Psoas muscle (tissue), 8 donors: ENCODE data around the gene CDH1. TPM values are rescaled to one million over a fixed set of nuclear protein-coding genes. Genes with fewer than 3 reads are reported as not detected.

Experiments
- ATAC-seq, 4 donors: fragments of 200-7000 bp; cut with Tn5 transposase; one replicate each; pipeline ENCODE4 v1.9.1; 2020; ENCODE audit warnings: moderate library complexity in 3 of 4, mild to moderate bottlenecking in 2 of 4
- DNase-seq, 2 donors: peaks; one replicate each; pipeline ENCODE4 v3.0.0-alpha.2; 2020
- H3K27ac ChIP-seq: fragments of 200-600 bp; one replicate; pipeline ENCODE4 v1.8.0; 2022
- H3K27me3 ChIP-seq, 3 donors: fragments of 200-600 bp in 1 of 3; one replicate each; pipeline versions ENCODE4 v1.6.1 to v1.8.0; 2013 to 2022; ENCODE audit warnings: low read length in 2 of 3, mild to moderate bottlenecking in 2 of 3, moderate library complexity in 1 of 3; ENCODE audit not compliant: insufficient read depth in 3 of 3
- H3K36me3 ChIP-seq, 2 donors: fragments of 200-600 bp in 1 of 2; one replicate each; pipeline versions ENCODE4 v1.6.1 to v1.8.0; 2013 to 2022; ENCODE audit warnings: low read depth in 1 of 2, mild to moderate bottlenecking in 1 of 2, moderate library complexity in 1 of 2; ENCODE audit not compliant: insufficient read depth in 1 of 2
- H3K4me1 ChIP-seq: fragments of 200-600 bp; one replicate; pipeline ENCODE4 v1.8.0; 2022
- H3K4me3 ChIP-seq: fragments of 200-600 bp; one replicate; pipeline ENCODE4 v1.8.0; 2022; ENCODE audit warnings: mild to moderate bottlenecking
- H3K9me3 ChIP-seq: fragments of 200-600 bp; one replicate; pipeline ENCODE4 v1.8.0; 2022
- WGBS, 3 donors: extraction: QIAGEN DNeasy Blood & Tissue Kit; methylation state at CpG; one replicate each; pipeline versions ENCODE4 v1.1.6 to v1.1.7; 2013; 5-methylcytosine and 5-hydroxymethylcytosine counted together
- intact Hi-C, 2 donors: fragments of 100-400 bp; cut with DNase I; formaldehyde crosslinking; loops; one replicate each; pipeline versions ENCODE4 v1.11.0 to v1.14.2; 2022
- polyA plus RNA-seq, 3 donors: library from polyadenylated mRNA; stranded (reverse); fragments of 200-250 nt; gene quantifications; one replicate each; pipeline ENCODE4 v1.2.3, GENCODE V29; 2013
- total RNA-seq, 4 donors: library from RNA; stranded (reverse); fragmentation: NEBNext Ultra II Directional in 2 of 4; extraction: Animal tissue kit (Norgen Biotek cat#: 25700) in 2 of 4; gene quantifications; one replicate each; pipeline versions ENCODE4 v1.2.1 to v1.2.4, GENCODE V29; 2021 to 2023
- TF ChIP-seq, protein P1 (sequence below): fragments of 200-600 bp; IDR thresholded peaks from one replicate; pipeline ENCODE4 v1.8.0; 2022; ENCODE audit warnings: antibody characterized with exemption
- donor health status: healthy with polysubstance abuse.
- donor health status: DM: no; HTN: no; CAD: no; lungs with moderate emphysema.
- donor health status: Bipolar disorder and iron deficiency.
- donor health status: healthy.
- donor health status: DM: yes; HTN: yes; CAD: no.
- donor health status: DM: no; HTN: no; CAD: no.
- donor health status: DM: no; HTN: no; CAD: no.
- donor health status: DM: yes; HTN: yes; CAD: no.

Gene CDH1
- total and polyA plus RNA-seq, 7 donors, result 0.04 to 0.63 (median 0.09) TPM; not detected in 2

DNA sequence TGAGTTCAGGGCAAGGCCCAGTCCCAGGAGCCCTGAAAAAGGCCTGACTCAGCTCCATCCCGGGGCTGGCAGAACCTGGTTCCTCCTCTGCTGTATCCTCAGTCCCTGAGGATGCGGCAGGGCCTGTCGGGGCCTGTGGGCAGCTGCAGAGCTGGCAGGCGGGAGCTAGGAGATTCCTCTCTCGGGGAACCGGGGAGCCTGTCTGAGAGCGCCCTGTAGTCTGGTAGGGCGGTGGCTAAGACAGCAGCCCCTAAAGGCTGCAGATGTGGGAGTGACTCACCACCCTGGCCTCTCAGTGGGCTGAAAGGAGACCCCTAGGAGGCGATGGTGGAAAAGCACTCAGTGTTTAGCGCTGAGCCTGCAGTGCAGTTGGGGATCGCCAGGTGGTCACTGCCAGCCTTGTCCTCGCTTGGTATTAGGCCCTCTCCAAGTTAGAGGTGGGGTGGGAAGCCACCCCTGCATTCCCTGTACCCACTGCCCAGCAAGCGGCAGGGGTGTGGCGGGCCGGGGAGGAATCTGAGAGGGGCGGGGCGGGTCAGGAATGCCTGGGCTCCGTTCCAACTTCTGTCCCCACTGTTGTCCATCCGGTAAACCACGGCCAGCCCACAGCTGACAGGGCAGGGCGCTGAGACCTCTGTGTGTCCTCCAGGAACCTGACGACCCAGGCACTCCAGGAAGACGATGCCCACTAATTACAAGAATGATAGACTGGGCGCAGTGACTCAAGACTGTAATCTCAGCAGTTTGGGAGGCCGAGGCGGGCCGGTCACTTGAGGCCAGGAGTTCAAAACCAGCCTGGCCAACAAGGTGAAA lies 29.5 kb upstream of the CDH1 start:
- Histone ChIP-seq H3K27me3 (peaks cover 0 to 2% (median 0%) of the 10 kb centered on the region in 3 donors), H3K9me3 (no peaks in the 10 kb centered on the region), H3K4me1 (no peaks in the 10 kb centered on the region), H3K36me3 (no peaks in the 10 kb centered on the region), H3K27ac (no peak overlapping the region), H3K4me3 (no peak overlapping the region)
- WGBS, 3 donors, result 37 to 39% (median 39%) methylated on average over 27 of the region's 27 CpGs
- DNase-seq (no peak), ATAC-seq (no peak)
- intact Hi-C loops, result no loop called here
- TF ChIP-seq, protein P1, sequence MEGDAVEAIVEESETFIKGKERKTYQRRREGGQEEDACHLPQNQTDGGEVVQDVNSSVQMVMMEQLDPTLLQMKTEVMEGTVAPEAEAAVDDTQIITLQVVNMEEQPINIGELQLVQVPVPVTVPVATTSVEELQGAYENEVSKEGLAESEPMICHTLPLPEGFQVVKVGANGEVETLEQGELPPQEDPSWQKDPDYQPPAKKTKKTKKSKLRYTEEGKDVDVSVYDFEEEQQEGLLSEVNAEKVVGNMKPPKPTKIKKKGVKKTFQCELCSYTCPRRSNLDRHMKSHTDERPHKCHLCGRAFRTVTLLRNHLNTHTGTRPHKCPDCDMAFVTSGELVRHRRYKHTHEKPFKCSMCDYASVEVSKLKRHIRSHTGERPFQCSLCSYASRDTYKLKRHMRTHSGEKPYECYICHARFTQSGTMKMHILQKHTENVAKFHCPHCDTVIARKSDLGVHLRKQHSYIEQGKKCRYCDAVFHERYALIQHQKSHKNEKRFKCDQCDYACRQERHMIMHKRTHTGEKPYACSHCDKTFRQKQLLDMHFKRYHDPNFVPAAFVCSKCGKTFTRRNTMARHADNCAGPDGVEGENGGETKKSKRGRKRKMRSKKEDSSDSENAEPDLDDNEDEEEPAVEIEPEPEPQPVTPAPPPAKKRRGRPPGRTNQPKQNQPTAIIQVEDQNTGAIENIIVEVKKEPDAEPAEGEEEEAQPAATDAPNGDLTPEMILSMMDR, result no peak

DNA sequence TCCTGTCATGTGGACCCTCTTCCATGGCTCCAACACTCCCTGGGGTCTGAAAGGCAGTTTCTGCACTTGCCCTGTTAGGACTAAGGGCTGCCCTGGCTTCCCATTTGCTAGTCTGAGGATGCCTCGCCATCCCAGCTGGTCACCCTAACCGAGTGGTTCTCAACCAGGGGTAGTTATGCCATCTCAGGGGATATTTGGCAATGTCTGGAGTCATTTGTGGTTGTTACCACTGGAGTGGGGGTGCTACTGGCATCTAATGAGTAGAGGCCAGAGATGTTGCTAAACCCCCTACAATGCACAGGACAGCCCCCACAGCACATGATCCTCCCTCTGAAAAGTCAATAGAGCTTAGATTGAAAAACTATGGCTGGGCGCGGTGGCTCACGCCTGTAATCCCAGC lies 26.9 kb upstream of the CDH1 start:
- peaks cover 0 to 11% (median 5%) of the 10 kb centered on the region in 3 donors for H3K27me3 ChIP-seq
- no peaks in the 10 kb centered on the region for H3K4me1 ChIP-seq
- 86 to 89% (median 87%) methylated on average over 5 of the region's 5 CpGs for WGBS, 3 donors
- TF ChIP-seq, protein P1, result no peak
- H3K9me3 ChIP-seq, result no peaks in the 10 kb centered on the region
- no peak for ATAC-seq
- no peak overlapping the region for H3K4me3 ChIP-seq
- no peaks in the 10 kb centered on the region for H3K36me3 ChIP-seq
- no peak for DNase-seq
- intact Hi-C loops, result no loop called here
- H3K27ac ChIP-seq, result no peak overlapping the region

DNA sequence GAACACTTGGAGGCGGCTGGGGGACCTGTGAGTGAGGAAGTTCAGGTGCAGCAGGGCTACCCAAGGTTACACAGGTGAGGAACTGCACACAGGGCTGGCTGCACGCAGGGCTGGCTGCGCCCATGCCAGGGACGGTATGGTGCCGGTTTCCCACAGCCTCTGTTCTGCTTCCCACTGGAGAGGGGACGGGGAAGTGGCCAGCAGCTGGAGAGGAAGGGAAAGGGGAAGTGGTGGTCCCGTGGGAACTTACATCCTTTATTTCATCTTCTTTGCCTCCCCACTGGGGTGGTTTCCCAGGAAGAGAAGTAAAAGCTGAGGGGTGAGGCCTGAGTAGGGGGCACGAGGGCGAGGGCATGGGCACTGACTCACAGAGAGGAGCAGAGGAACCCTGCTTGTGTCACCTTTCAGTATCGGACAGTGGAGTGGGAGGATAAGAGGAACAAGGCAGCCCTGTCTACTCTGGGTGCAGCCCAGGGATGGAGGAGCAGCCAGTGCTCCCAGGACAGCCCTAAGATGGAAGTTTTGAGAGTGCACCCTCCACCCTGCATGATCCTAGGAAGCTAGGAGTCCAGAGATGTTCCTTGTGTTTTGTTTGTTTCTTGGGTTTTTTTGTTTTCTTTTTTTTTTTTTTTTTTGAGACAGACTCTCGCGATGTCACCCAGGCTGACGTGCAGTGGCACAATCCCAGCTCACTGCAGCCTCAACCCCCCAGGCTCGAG lies 25.5 kb upstream of the CDH1 start:
- H3K36me3 ChIP-seq, result no peaks in the 10 kb centered on the region
- no peaks in the 10 kb centered on the region for H3K4me1 ChIP-seq
- no peak for DNase-seq
- 47 to 54% (median 52%) methylated on average over 13 to 14 of the region's 14 CpGs for WGBS, 3 donors
- no peak overlapping the region for H3K27ac ChIP-seq
- intact Hi-C loops, result no loop called here
- no peaks in the 10 kb centered on the region for H3K9me3 ChIP-seq
- H3K27me3 ChIP-seq, result peaks cover 0 to 11% (median 5%) of the 10 kb centered on the region in 3 donors
- no peak for ATAC-seq
- H3K4me3 ChIP-seq, result no peak overlapping the region
- TF ChIP-seq, protein P1, result no peak

DNA sequence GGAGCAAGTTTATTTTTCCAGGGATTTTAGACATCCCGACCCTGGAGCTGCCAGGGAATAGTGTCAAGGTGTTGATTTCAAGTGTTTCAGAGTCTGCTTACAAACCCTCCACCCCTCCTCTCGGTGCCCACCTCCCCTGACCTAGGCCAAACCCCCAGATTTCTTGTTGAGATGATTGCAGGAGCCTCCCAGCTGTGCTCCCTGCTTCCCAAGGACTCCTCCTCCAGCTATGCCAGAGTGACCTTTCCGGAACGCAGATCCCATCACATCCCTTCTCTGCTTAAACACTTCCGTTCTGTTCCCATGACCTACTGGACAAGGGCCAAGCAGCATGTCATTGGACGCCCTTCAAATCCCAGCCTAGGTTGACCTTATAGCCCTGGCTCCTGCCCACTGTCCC lies 23.7 kb upstream of the CDH1 start:
- TF ChIP-seq, protein P1, result no peak
- DNase-seq, result no peak
- no peak overlapping the region for H3K27ac ChIP-seq
- 30 to 32% (median 31%) methylated on average over 6 of the region's 6 CpGs for WGBS, 3 donors
- H3K4me1 ChIP-seq, result no peaks in the 10 kb centered on the region
- H3K4me3 ChIP-seq, result no peak overlapping the region
- no peaks in the 10 kb centered on the region for H3K9me3 ChIP-seq
- peaks cover 0 to 11% (median 5%) of the 10 kb centered on the region in 3 donors for H3K27me3 ChIP-seq
- intact Hi-C loops, result no loop called here
- H3K36me3 ChIP-seq, result no peaks in the 10 kb centered on the region
- ATAC-seq, result no peak
